ENCODE data around the gene MCC.

The MCC gene

GRCh38 chr5:113225259-113225658, 263.0 kb downstream of the MCC start:
- no peak for TF ChIP-seq CTCF (IDR thresholded peaks at IDR 0.05; ENCODE audit: borderline replicate concordance, control extremely low read depth, extremely low read depth, insufficient read depth, missing control alignments)
- DNase-seq (ENCODE audit: low spot score): no peak
- in situ Hi-C loops (cut with MboI; ENCODE audit: low sequenced_read_pairs, unreplicated experiment): no loop called here

- DNase-seq (ENCODE audit: low spot score): no peak
Measured at GRCh38 chr5:113224605-113225065, 263.6 kb downstream of the MCC start.

GRCh38 chr5:113223831-113224604, 264.2 kb downstream of the MCC start:
- TF ChIP-seq CTCF (IDR thresholded peaks at IDR 0.05; ENCODE audit: borderline replicate concordance, control extremely low read depth, extremely low read depth, insufficient read depth, missing control alignments): no peak
- DNase-seq (ENCODE audit: low spot score): no peak
- in situ Hi-C loops (cut with MboI; ENCODE audit: low sequenced_read_pairs, unreplicated experiment): no loop called here

More at GRCh38 chr5:113224605-113225065, 263.6 kb downstream of the MCC start:
- TF ChIP-seq CTCF (IDR thresholded peaks at IDR 0.05; ENCODE audit: borderline replicate concordance, control extremely low read depth, extremely low read depth, insufficient read depth, missing control alignments): no peak
- in situ Hi-C loops (cut with MboI; ENCODE audit: low sequenced_read_pairs, unreplicated experiment): no loop called here

GRCh38 chr5:113223315-113223714, 264.9 kb downstream of the MCC start:
- in situ Hi-C loops (cut with MboI; ENCODE audit: low sequenced_read_pairs, unreplicated experiment): no loop called here

GRCh38 chr5:113221294-113222176, 266.7 kb downstream of the MCC start:
- no peak for DNase-seq (ENCODE audit: low spot score)
- in situ Hi-C loops (cut with MboI; ENCODE audit: low sequenced_read_pairs, unreplicated experiment): no loop called here
- TF ChIP-seq CTCF (IDR thresholded peaks at IDR 0.05; ENCODE audit: borderline replicate concordance, control extremely low read depth, extremely low read depth, insufficient read depth, missing control alignments): no peak

More at GRCh38 chr5:113223315-113223714, 264.9 kb downstream of the MCC start:
- no peak for TF ChIP-seq CTCF (IDR thresholded peaks at IDR 0.05; ENCODE audit: borderline replicate concordance, control extremely low read depth, extremely low read depth, insufficient read depth, missing control alignments)
- no peak for DNase-seq (ENCODE audit: low spot score)

- in situ Hi-C loops (cut with MboI; ENCODE audit: low sequenced_read_pairs, unreplicated experiment): no loop called here
- no peak for TF ChIP-seq CTCF (IDR thresholded peaks at IDR 0.05; ENCODE audit: borderline replicate concordance, control extremely low read depth, extremely low read depth, insufficient read depth, missing control alignments)
- no peak for DNase-seq (ENCODE audit: low spot score)
Measured at GRCh38 chr5:113219695-113220094, 268.6 kb downstream of the MCC start.

All from GM13976 (cell line).